K562 (cell line): ENCODE results near the gene SERPINF2.

ENCODE experiments used
- GATA2 ChIP-seq: sonication (generic); formaldehyde crosslinking; IDR thresholded peaks from 2 replicates; pipeline ENCODE4 v1.4.0; 2020; ENCODE audit warnings: mild to moderate bottlenecking, missing genetic modification reagents
- GATAD2A ChIP-seq: fragments of 450-650 bp; IDR thresholded peaks from 2 replicates; pipeline ENCODE4 v1.6.1; 2017
- ZBTB17 ChIP-seq: fragments of 450-650 bp; formaldehyde crosslinking; IDR thresholded peaks from 2 replicates; pipeline ENCODE4 v1.4.0; 2020; ENCODE audit warnings: mild to moderate bottlenecking
- ZNF197 ChIP-seq: fragments of 200-800 bp; sonication (Bioruptor generic); IDR thresholded peaks from 2 replicates; pipeline ENCODE4 v1.6.1; 2016; ENCODE audit warnings: low read depth, missing genetic modification characterization, missing compliant biosample characterization
- TF ChIP-seq, protein P1 (sequence below): IDR thresholded peaks from 3 replicates; pipeline ENCODE4 v1.6.1; 2011; ENCODE audit warnings: borderline replicate concordance, mild to moderate bottlenecking, moderate library complexity; ENCODE audit not compliant: insufficient read length; ENCODE audit errors: extremely low read depth
- TF ChIP-seq, protein P2 (sequence below), 3 experiments: IDR thresholded peaks in 2 of 3; conservative IDR thresholded peaks in 1 of 3; 2 replicates each; pipeline ENCODE4 v1.5.1; 2011 to 2012; ENCODE audit warnings: low read length in 3 of 3, mild to moderate bottlenecking in 3 of 3, control low read depth in 2 of 3, improper control_type of control experiment in 1 of 3, inconsistent platforms in 1 of 3, low read depth in 1 of 3, mixed read lengths in 1 of 3, moderate library complexity in 1 of 3; ENCODE audit not compliant: insufficient read depth in 2 of 3
- TF ChIP-seq, protein P3 (sequence below): sonication (generic); formaldehyde crosslinking; IDR thresholded peaks from 2 replicates; pipeline ENCODE4 v1.8.1; 2023; ENCODE audit warnings: mild to moderate bottlenecking, missing genetic modification reagents

DNA sequence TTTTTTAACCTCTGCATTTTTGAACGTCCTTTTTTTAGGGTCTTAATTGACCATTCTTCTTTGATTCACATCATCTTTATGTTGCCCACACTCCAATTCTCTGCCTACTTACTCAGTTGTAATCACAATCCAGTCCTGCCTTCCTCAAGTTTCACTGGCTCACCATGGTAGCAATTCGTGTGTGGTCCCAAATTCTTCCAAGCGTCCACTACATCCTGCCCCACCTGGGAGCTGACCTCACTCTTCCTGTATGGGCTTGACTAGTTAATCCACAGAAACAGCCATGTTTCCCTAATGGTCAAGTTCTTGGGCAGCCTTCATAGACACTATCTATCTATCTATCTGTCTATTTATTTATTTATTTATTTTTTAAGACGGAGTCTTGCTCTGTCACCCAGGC, 39.6 kb upstream of the SERPINF2 start:
- TF ChIP-seq, protein P1, sequence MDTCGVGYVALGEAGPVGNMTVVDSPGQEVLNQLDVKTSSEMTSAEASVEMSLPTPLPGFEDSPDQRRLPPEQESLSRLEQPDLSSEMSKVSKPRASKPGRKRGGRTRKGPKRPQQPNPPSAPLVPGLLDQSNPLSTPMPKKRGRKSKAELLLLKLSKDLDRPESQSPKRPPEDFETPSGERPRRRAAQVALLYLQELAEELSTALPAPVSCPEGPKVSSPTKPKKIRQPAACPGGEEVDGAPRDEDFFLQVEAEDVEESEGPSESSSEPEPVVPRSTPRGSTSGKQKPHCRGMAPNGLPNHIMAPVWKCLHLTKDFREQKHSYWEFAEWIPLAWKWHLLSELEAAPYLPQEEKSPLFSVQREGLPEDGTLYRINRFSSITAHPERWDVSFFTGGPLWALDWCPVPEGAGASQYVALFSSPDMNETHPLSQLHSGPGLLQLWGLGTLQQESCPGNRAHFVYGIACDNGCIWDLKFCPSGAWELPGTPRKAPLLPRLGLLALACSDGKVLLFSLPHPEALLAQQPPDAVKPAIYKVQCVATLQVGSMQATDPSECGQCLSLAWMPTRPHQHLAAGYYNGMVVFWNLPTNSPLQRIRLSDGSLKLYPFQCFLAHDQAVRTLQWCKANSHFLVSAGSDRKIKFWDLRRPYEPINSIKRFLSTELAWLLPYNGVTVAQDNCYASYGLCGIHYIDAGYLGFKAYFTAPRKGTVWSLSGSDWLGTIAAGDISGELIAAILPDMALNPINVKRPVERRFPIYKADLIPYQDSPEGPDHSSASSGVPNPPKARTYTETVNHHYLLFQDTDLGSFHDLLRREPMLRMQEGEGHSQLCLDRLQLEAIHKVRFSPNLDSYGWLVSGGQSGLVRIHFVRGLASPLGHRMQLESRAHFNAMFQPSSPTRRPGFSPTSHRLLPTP, result no peak
- TF ChIP-seq GATAD2A, result no peak
- TF ChIP-seq ZBTB17 (CRISPR knock-in tag), result no peak
- TF ChIP-seq, protein P2, sequence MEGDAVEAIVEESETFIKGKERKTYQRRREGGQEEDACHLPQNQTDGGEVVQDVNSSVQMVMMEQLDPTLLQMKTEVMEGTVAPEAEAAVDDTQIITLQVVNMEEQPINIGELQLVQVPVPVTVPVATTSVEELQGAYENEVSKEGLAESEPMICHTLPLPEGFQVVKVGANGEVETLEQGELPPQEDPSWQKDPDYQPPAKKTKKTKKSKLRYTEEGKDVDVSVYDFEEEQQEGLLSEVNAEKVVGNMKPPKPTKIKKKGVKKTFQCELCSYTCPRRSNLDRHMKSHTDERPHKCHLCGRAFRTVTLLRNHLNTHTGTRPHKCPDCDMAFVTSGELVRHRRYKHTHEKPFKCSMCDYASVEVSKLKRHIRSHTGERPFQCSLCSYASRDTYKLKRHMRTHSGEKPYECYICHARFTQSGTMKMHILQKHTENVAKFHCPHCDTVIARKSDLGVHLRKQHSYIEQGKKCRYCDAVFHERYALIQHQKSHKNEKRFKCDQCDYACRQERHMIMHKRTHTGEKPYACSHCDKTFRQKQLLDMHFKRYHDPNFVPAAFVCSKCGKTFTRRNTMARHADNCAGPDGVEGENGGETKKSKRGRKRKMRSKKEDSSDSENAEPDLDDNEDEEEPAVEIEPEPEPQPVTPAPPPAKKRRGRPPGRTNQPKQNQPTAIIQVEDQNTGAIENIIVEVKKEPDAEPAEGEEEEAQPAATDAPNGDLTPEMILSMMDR (IDR thresholded peaks at IDR 0.05 in 2 of 3, conservative IDR thresholded peaks at IDR 0.05 in 1 of 3; ENCODE audit: insufficient read depth in 2 of 3, low read depth in 1 of 3, low read length in 3 of 3), result no peak
- TF ChIP-seq, protein P3, sequence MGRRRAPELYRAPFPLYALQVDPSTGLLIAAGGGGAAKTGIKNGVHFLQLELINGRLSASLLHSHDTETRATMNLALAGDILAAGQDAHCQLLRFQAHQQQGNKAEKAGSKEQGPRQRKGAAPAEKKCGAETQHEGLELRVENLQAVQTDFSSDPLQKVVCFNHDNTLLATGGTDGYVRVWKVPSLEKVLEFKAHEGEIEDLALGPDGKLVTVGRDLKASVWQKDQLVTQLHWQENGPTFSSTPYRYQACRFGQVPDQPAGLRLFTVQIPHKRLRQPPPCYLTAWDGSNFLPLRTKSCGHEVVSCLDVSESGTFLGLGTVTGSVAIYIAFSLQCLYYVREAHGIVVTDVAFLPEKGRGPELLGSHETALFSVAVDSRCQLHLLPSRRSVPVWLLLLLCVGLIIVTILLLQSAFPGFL (CRISPR knock-in tag), result no peak
- TF ChIP-seq ZNF197 (CRISPR knock-in tag), result no peak
- no peak for TF ChIP-seq GATA2 (CRISPR knock-in tag)
